ENCODE results near the gene CACNA1C. TPM values are rescaled to one million over a fixed set of nuclear protein-coding genes. Genes with fewer than 3 reads are reported as not detected.

Gene CACNA1C
- total RNA-seq, 1 experiment from 2014 or later = 3.7 TPM

- peaks cover 72% of the 10 kb centered on the region for H3K4me1 ChIP-seq (ENCODE audit: insufficient read depth, low read length, poor library complexity, severe bottlenecking)
- POLR2A ChIA-PET (ENCODE audit: low non-redundant PET) = interaction anchor here (0.6 kb wide), 1 partner anchor 24 kb away, joined by 3 read pairs; no protein-coding TSS in a partner anchor
- no peak for DNase-seq (ENCODE audit: low spot score)
- H3K36me3 ChIP-seq (ENCODE audit: insufficient read depth, low read length, poor library complexity, severe bottlenecking) = no peaks in the 10 kb centered on the region
- intact Hi-C loops (cut with micrococcal nuclease; ENCODE audit: unreplicated experiment) = loop anchor here (5.0 kb wide), 1 partner anchor 294 kb away; no protein-coding TSS in a partner anchor
- CTCF ChIA-PET = interaction anchor here (0.6 kb wide), 1 partner anchor 303 kb away, joined by 3 read pairs; no protein-coding TSS in a partner anchor
- H3K27ac ChIP-seq (ENCODE audit: low read depth, low read length, poor library complexity, severe bottlenecking) = no peak overlapping the region
- TF ChIP-seq, protein P1, sequence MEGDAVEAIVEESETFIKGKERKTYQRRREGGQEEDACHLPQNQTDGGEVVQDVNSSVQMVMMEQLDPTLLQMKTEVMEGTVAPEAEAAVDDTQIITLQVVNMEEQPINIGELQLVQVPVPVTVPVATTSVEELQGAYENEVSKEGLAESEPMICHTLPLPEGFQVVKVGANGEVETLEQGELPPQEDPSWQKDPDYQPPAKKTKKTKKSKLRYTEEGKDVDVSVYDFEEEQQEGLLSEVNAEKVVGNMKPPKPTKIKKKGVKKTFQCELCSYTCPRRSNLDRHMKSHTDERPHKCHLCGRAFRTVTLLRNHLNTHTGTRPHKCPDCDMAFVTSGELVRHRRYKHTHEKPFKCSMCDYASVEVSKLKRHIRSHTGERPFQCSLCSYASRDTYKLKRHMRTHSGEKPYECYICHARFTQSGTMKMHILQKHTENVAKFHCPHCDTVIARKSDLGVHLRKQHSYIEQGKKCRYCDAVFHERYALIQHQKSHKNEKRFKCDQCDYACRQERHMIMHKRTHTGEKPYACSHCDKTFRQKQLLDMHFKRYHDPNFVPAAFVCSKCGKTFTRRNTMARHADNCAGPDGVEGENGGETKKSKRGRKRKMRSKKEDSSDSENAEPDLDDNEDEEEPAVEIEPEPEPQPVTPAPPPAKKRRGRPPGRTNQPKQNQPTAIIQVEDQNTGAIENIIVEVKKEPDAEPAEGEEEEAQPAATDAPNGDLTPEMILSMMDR (conservative IDR thresholded peaks at IDR 0.05; ENCODE audit: low read depth, low read length) = no peak
- TF ChIP-seq EZH2 (IDR thresholded peaks at IDR 0.05; ENCODE audit: borderline replicate concordance, low read depth, low read length, poor library complexity, severe bottlenecking) = no peak
- BruUV-seq (replicated peaks) = no TSS peak
- no peaks in the 10 kb centered on the region for H3K9me3 ChIP-seq (ENCODE audit: low read depth, low read length, poor library complexity, severe bottlenecking)
- no peak overlapping the region for H3K4me3 ChIP-seq (ENCODE audit: low read depth, low read length, poor library complexity, severe bottlenecking)
- H3K27me3 ChIP-seq (replicated peaks; ENCODE audit: insufficient read depth, low read depth, low read length, poor library complexity) = no peaks in the 10 kb centered on the region
Measured at GRCh38 chr12:2288001-2288400, 235.2 kb downstream of the CACNA1C start.

DNA sequence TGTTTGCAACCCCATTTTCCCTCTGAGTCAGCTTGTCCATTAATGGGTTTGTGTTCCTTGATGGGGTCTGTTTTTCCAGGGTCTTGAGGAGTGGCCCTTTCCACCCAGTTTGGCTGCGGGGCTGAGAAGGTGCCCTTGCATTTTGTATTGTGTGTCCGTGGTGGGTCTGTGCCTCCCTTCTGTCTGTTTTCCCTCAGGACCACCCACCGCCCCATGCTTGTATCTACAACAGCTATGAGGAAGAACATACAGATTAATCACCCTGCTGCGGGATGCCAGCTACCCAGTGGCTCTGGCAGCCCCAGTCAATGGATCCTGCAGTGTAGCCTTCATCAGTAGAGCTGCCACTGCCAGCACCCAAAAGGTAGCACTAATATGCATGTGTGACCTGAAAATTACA lies 235.7 kb downstream of the CACNA1C start:
- H3K4me3 ChIP-seq (ENCODE audit: low read depth, low read length, poor library complexity, severe bottlenecking) = no peak overlapping the region
- H3K36me3 ChIP-seq (ENCODE audit: insufficient read depth, low read length, poor library complexity, severe bottlenecking) = no peaks in the 10 kb centered on the region
- no peak overlapping the region for H3K27ac ChIP-seq (ENCODE audit: low read depth, low read length, poor library complexity, severe bottlenecking)
- H3K27me3 ChIP-seq (replicated peaks; ENCODE audit: insufficient read depth, low read depth, low read length, poor library complexity) = no peaks in the 10 kb centered on the region
- TF ChIP-seq, protein P1 (conservative IDR thresholded peaks at IDR 0.05; ENCODE audit: low read depth, low read length) = no peak
- TF ChIP-seq EZH2 (IDR thresholded peaks at IDR 0.05; ENCODE audit: borderline replicate concordance, low read depth, low read length, poor library complexity, severe bottlenecking) = no peak
- no peaks in the 10 kb centered on the region for H3K9me3 ChIP-seq (ENCODE audit: low read depth, low read length, poor library complexity, severe bottlenecking)
- ChIA-PET CTCF (interaction anchor here (0.6 kb wide), 1 partner anchor 303 kb away, joined by 3 read pairs; no protein-coding TSS in a partner anchor), POLR2A (ENCODE audit: low non-redundant PET) (no interaction called here)
- no peak for DNase-seq (ENCODE audit: low spot score)
- intact Hi-C loops (cut with micrococcal nuclease; ENCODE audit: unreplicated experiment) = loop anchor here (5.0 kb wide), 1 partner anchor 294 kb away; no protein-coding TSS in a partner anchor
- peaks cover 67% of the 10 kb centered on the region for H3K4me1 ChIP-seq (ENCODE audit: insufficient read depth, low read length, poor library complexity, severe bottlenecking)
- BruUV-seq (replicated peaks) = no TSS peak

GRCh38 chr12:2288875-2289274 lies 236.1 kb downstream of the CACNA1C start:
- CTCF ChIA-PET = no interaction called here
- H3K9me3 ChIP-seq (ENCODE audit: low read depth, low read length, poor library complexity, severe bottlenecking) = no peaks in the 10 kb centered on the region
- H3K4me3 ChIP-seq (ENCODE audit: low read depth, low read length, poor library complexity, severe bottlenecking) = no peak overlapping the region
- no peaks in the 10 kb centered on the region for H3K27me3 ChIP-seq (replicated peaks; ENCODE audit: insufficient read depth, low read depth, low read length, poor library complexity)
- POLR2A ChIA-PET (ENCODE audit: low non-redundant PET) = no interaction called here
- TF ChIP-seq EZH2 (IDR thresholded peaks at IDR 0.05; ENCODE audit: borderline replicate concordance, low read depth, low read length, poor library complexity, severe bottlenecking) = no peak
- TF ChIP-seq, protein P1 (conservative IDR thresholded peaks at IDR 0.05; ENCODE audit: low read depth, low read length) = no peak
- no peaks in the 10 kb centered on the region for H3K36me3 ChIP-seq (ENCODE audit: insufficient read depth, low read length, poor library complexity, severe bottlenecking)
- DNase-seq (ENCODE audit: low spot score) = no peak
- intact Hi-C loops (cut with micrococcal nuclease; ENCODE audit: unreplicated experiment) = loop anchor here (5.0 kb wide), 1 partner anchor 293 kb away; no protein-coding TSS in a partner anchor
- H3K27ac ChIP-seq (ENCODE audit: low read depth, low read length, poor library complexity, severe bottlenecking) = no peak overlapping the region
- BruUV-seq (replicated peaks) = no TSS peak
- H3K4me1 ChIP-seq (ENCODE audit: insufficient read depth, low read length, poor library complexity, severe bottlenecking) = peaks cover 63% of the 10 kb centered on the region

Measured in A673 (cell line).